HEK293 (cell line): ENCODE results near the gene CCDC178.

ENCODE experiments used
- CTCF ChIA-PET: fragments of 350-600 bp; formaldehyde crosslinking; extraction: SDS; loops from one replicate; lab custom pipeline; 2021; ENCODE audit warnings: antibody characterized with exemption; lab: Yijun Ruan, JAX
- POLR2A ChIA-PET: fragments of 300-600 bp; formaldehyde crosslinking; extraction: SDS; loops from one replicate; lab custom pipeline; 2020; ENCODE audit warnings: antibody characterized with exemption, inconsistent platforms; lab: Yijun Ruan, JAX
- H3K27ac ChIP-seq: fragments of 200-500 bp; sonication (Bioruptor generic); 2 replicates; pipeline ENCODE4 v1.5.1; 2014; ENCODE audit warnings: low read depth, low read length, control low read depth, inconsistent platforms; ENCODE audit errors: extremely low read depth
- H3K36me3 ChIP-seq, 2 experiments: fragments of 200-500 bp in 1 of 2; sonication (Bioruptor generic) in 1 of 2; 1 replicate in 1 of 2; 2 replicates in 1 of 2; pipeline ENCODE4 v1.5.1; 2014 to 2017; ENCODE audit warnings: inconsistent platforms in 2 of 2, low read length in 2 of 2; ENCODE audit not compliant: control insufficient read depth in 2 of 2, insufficient read depth in 1 of 2
- H3K4me1 ChIP-seq: fragments of 200-500 bp; sonication (Bioruptor generic); 2 replicates; pipeline ENCODE4 v1.5.1; 2014; ENCODE audit warnings: mild to moderate bottlenecking, low read length, inconsistent platforms; ENCODE audit not compliant: control insufficient read depth, insufficient read depth
- H3K4me3 ChIP-seq: 2 replicates; pipeline ENCODE4 v1.5.1; 2011; ENCODE audit warnings: low read depth, mild to moderate bottlenecking, control low read depth, low read length, moderate library complexity
- H3K9me3 ChIP-seq: fragments of 200-500 bp; sonication (Bioruptor generic); 2 replicates; pipeline ENCODE4 v1.5.1; 2014; ENCODE audit warnings: low read depth, low read length, inconsistent platforms; ENCODE audit not compliant: control insufficient read depth, insufficient read depth
- GLIS2 ChIP-seq: fragments of 450-650 bp; formaldehyde crosslinking; IDR thresholded peaks from 2 replicates; pipeline ENCODE4 v1.5.1; 2016; ENCODE audit warnings: missing biosample characterization, missing genetic modification characterization
- HOXC10 ChIP-seq: sonication (generic); formaldehyde crosslinking; IDR thresholded peaks from 2 replicates; pipeline ENCODE4 v1.8.1; 2023; ENCODE audit warnings: mild to moderate bottlenecking, missing genetic modification reagents
- KLF7 ChIP-seq: fragments of 450-650 bp; formaldehyde crosslinking; IDR thresholded peaks from 2 replicates; pipeline ENCODE4 v1.5.1; 2016; ENCODE audit warnings: missing biosample characterization, missing genetic modification characterization, borderline replicate concordance
- KLF8 ChIP-seq: fragments of 450-650 bp; formaldehyde crosslinking; IDR thresholded peaks from 2 replicates; pipeline ENCODE4 v1.5.1; 2016; ENCODE audit warnings: missing biosample characterization, missing genetic modification characterization
- MZF1 ChIP-seq: fragments of 450-650 bp; formaldehyde crosslinking; IDR thresholded peaks from 2 replicates; pipeline ENCODE4 v1.5.1; 2017; ENCODE audit warnings: missing biosample characterization, missing genetic modification characterization, borderline replicate concordance
- PBX3 ChIP-seq: sonication (generic); formaldehyde crosslinking; IDR thresholded peaks from 2 replicates; pipeline ENCODE4 v1.8.1; 2022; ENCODE audit warnings: mild to moderate bottlenecking, moderate library complexity, missing genetic modification reagents
- ZBTB11 ChIP-seq: fragments of 450-650 bp; formaldehyde crosslinking; conservative IDR thresholded peaks from 2 replicates; pipeline ENCODE4 v1.5.1; 2016; ENCODE audit warnings: low read depth, missing biosample characterization, missing genetic modification characterization
- ZBTB48 ChIP-seq: fragments of 450-650 bp; formaldehyde crosslinking; IDR thresholded peaks from 2 replicates; pipeline ENCODE4 v1.5.1; 2016; ENCODE audit warnings: missing biosample characterization, missing genetic modification characterization
- ZFP69B ChIP-seq: fragments of 450-650 bp; formaldehyde crosslinking; IDR thresholded peaks from 2 replicates; pipeline ENCODE4 v1.5.1; 2016; ENCODE audit warnings: missing biosample characterization, missing genetic modification characterization
- ZNF114 ChIP-seq: fragments of 450-650 bp; formaldehyde crosslinking; IDR thresholded peaks from 2 replicates; pipeline ENCODE4 v1.5.0; 2017; ENCODE audit warnings: missing biosample characterization, missing genetic modification characterization
- ZNF175 ChIP-seq: fragments of 450-650 bp; formaldehyde crosslinking; IDR thresholded peaks from 2 replicates; pipeline ENCODE4 v1.5.1; 2016; ENCODE audit warnings: missing biosample characterization, missing genetic modification characterization
- ZNF211 ChIP-seq: fragments of 450-650 bp; formaldehyde crosslinking; IDR thresholded peaks from 2 replicates; pipeline ENCODE4 v1.5.1; 2016; ENCODE audit warnings: low read depth, missing biosample characterization, missing genetic modification characterization
- ZNF266 ChIP-seq: fragments of 450-650 bp; formaldehyde crosslinking; IDR thresholded peaks from 2 replicates; pipeline ENCODE4 v1.5.1; 2016; ENCODE audit warnings: missing biosample characterization, missing genetic modification characterization, low read depth
- ZNF274 ChIP-seq, 2 experiments: fragments of 200-500 bp in 1 of 2; fragments of 450-650 bp in 1 of 2; sonication (Bioruptor generic) in 1 of 2; formaldehyde crosslinking in 1 of 2; IDR thresholded peaks; 2 replicates each; pipeline versions ENCODE4 v1.5.1 to v1.6.1; 2014 to 2016; ENCODE audit warnings: borderline replicate concordance in 1 of 2, inconsistent platforms in 1 of 2, low read length in 1 of 2, missing biosample characterization in 1 of 2, missing genetic modification characterization in 1 of 2
- ZNF311 ChIP-seq: fragments of 450-650 bp; formaldehyde crosslinking; IDR thresholded peaks from 2 replicates; pipeline ENCODE4 v1.5.1; 2017; ENCODE audit warnings: missing biosample characterization, missing genetic modification characterization, borderline replicate concordance
- ZNF335 ChIP-seq: fragments of 450-650 bp; formaldehyde crosslinking; conservative IDR thresholded peaks from 2 replicates; pipeline ENCODE4 v1.5.1; 2016; ENCODE audit warnings: missing biosample characterization, missing genetic modification characterization
- ZNF449 ChIP-seq: fragments of 450-650 bp; formaldehyde crosslinking; IDR thresholded peaks from 2 replicates; pipeline ENCODE4 v1.5.1; 2017; ENCODE audit warnings: missing biosample characterization, mild to moderate bottlenecking, missing genetic modification characterization, moderate library complexity
- ZNF510 ChIP-seq: fragments of 450-650 bp; formaldehyde crosslinking; IDR thresholded peaks from 2 replicates; pipeline ENCODE4 v1.5.1; 2018; ENCODE audit warnings: mild to moderate bottlenecking, missing genetic modification characterization, missing biosample characterization; ENCODE audit not compliant: insufficient replicate concordance
- ZNF747 ChIP-seq: fragments of 450-650 bp; formaldehyde crosslinking; IDR thresholded peaks from 2 replicates; pipeline ENCODE4 v1.5.1; 2016; ENCODE audit warnings: missing biosample characterization, missing genetic modification characterization

CCDC178 gene

GRCh38 chr18:32980896-32981295 lies 459.6 kb downstream of the CCDC178 start:
- Histone ChIP-seq H3K4me3 (no peak overlapping the region), H3K4me1 (no peaks in the 10 kb centered on the region), H3K9me3 (no peaks in the 10 kb centered on the region), H3K36me3 (no peaks in the 10 kb centered on the region), H3K27ac (no peak overlapping the region)
- CTCF ChIA-PET = interaction anchor here (1.3 kb wide), 1 partner anchor 221 kb away, joined by 5 read pairs; no protein-coding TSS in a partner anchor
- POLR2A ChIA-PET = no interaction called here
- TF ChIP-seq ZNF449 (tag by site-specific recombination) = no peak
- TF ChIP-seq MZF1 (tag by site-specific recombination) = no peak
- no peak for TF ChIP-seq ZNF266 (tag by site-specific recombination)

GRCh38 chr18:32975501-32975900 lies 465.0 kb downstream of the CCDC178 start:
- Histone ChIP-seq H3K36me3 (no peaks in the 10 kb centered on the region), H3K9me3 (no peaks in the 10 kb centered on the region), H3K4me1 (no peaks in the 10 kb centered on the region)
- POLR2A ChIA-PET = no interaction called here
- TF ChIP-seq ZNF335 (tag by site-specific recombination) (no peak), ZNF747 (tag by site-specific recombination) (no peak), ZNF211 (tag by site-specific recombination) (no peak), KLF7 (no peak), ZNF311 (no peak), GLIS2 (tag by site-specific recombination) (no peak), PBX3 (CRISPR knock-in tag) (no peak), ZBTB48 (tag by site-specific recombination) (no peak), ZBTB11 (no peak), HOXC10 (CRISPR knock-in tag) (no peak), ZFP69B (tag by site-specific recombination) (no peak), KLF8 (tag by site-specific recombination) (no peak), ZNF274 (IDR thresholded peaks at IDR 0.05; ENCODE audit: low read length) (no peak), ZNF274 (tag by site-specific recombination; IDR thresholded peaks at IDR 0.05; ENCODE audit: borderline replicate concordance) (no peak), ZNF175 (tag by site-specific recombination) (no peak), ZNF510 (tag by site-specific recombination) (no peak), ZNF114 (no peak)
- TF ChIP-seq, all 188 proteins: peak for 0
- CTCF ChIA-PET = interaction anchor here (1.2 kb wide), 1 partner anchor 12 kb away, joined by 3 read pairs; no protein-coding TSS in a partner anchor
- no peak overlapping the region for H3K4me3 ChIP-seq
- no peak overlapping the region for H3K27ac ChIP-seq
